ENCODE results near the gene UBE3D. TPM values are rescaled to one million over a fixed set of nuclear protein-coding genes. Genes with fewer than 3 reads are reported as not detected.
"Not testable (repeated sequence)": the region's sequence is repeated elsewhere in the genome, so short reads cannot be mapped to it uniquely, and the experiment has no call there.

UBE3D gene
- total and polyA plus RNA-seq, 2 experiments from 2014 or later = 7.3 to 11.4 TPM

DNA sequence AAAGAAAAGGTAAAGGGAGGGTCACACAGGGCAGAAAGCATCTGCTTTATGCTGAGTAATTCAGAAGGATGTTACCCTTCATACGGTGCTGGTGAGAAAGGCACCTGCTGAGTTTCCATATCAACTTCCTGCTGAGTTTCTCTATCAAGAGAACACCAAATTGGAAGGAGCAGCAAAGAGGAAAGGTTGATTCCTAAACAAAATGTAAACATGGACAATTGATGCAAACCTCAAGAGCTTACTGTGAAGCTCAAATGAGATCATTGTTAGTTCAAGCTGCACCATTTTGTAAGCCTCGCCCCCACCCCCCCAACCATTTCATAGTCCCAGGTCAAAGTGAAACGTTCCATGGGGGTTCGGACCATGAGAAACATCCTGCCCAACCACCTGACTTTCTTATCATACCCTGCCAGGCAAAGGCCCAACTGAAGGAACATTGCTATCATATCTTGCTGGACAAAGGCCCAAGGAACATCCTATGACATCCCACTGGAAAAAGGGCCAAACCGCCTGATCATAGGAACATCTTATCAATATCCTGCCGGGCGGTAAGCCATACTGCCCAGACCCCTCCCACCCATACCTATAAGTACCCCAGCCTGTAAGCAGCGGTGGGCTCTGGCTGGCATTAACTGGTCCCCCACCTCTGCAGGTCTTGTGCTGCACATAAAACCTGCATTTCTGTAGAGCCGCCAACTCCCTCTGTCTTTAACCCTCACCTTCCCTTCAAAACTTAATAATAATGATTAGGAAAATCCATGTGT, 171.6 kb downstream of the UBE3D start:
- WGBS (ENCODE audit: low lambda C conversion rate, missing lambda C conversion rate) = 93% methylated on average over 8 of the region's 9 CpGs
- Histone ChIP-seq H4K20me1 (ENCODE audit: insufficient read depth, poor library complexity, severe bottlenecking) (no peaks in the 10 kb centered on the region), H3K4me3 (no peak overlapping the region), H3K79me2 (no peaks in the 10 kb centered on the region), H3K27me3 (no peaks in the 10 kb centered on the region), H3K27ac (no peak overlapping the region), H3K9me3 (ENCODE audit: low read depth) (no peaks in the 10 kb centered on the region), H3K4me2 (no peak overlapping the region), H3K36me3 (replicated peaks; ENCODE audit: insufficient read depth, low read depth) (no peaks in the 10 kb centered on the region), H3K4me1 (ENCODE audit: insufficient read depth) (no peaks in the 10 kb centered on the region), H3K9me2 (replicated peaks; ENCODE audit: insufficient read depth) (no peaks in the 10 kb centered on the region), H2AFZ (no peak overlapping the region)
- TF ChIP-seq EZH2 (IDR thresholded peaks at IDR 0.05; ENCODE audit: borderline replicate concordance) (no peak), CTCF (IDR thresholded peaks at IDR 0.05; ENCODE audit: poor library complexity) (no peak), EZH2phosphoT487 (IDR thresholded peaks at IDR 0.05; ENCODE audit: low read depth, severe bottlenecking, unreplicated experiment) (no peak)
- no peak for DNase-seq (ENCODE audit: low spot score)

GRCh38 chr6:82891503-82891902, 174.1 kb downstream of the UBE3D start:
- H4K20me1 ChIP-seq (ENCODE audit: insufficient read depth, poor library complexity, severe bottlenecking); H3K4me1 ChIP-seq (ENCODE audit: insufficient read depth); H3K9me3 ChIP-seq (ENCODE audit: low read depth); DNase-seq (ENCODE audit: low spot score); H3K79me2 ChIP-seq; H3K4me2 ChIP-seq; H2AFZ ChIP-seq; H3K36me3 ChIP-seq (replicated peaks; ENCODE audit: insufficient read depth, low read depth); H3K27me3 ChIP-seq; H3K27ac ChIP-seq; H3K9me2 ChIP-seq (replicated peaks; ENCODE audit: insufficient read depth); H3K4me3 ChIP-seq: not testable (repeated sequence)
- WGBS (ENCODE audit: low lambda C conversion rate, missing lambda C conversion rate) = 90% methylated on average over 3 of the region's 3 CpGs

- H4K20me1 ChIP-seq (ENCODE audit: insufficient read depth, poor library complexity, severe bottlenecking) = no peaks in the 10 kb centered on the region
- H3K9me3 ChIP-seq (ENCODE audit: low read depth) = no peaks in the 10 kb centered on the region
- no peak overlapping the region for H3K4me2 ChIP-seq
- no peak overlapping the region for H2AFZ ChIP-seq
- DNase-seq (ENCODE audit: low spot score) = no peak
- H3K27me3 ChIP-seq = no peaks in the 10 kb centered on the region
- TF ChIP-seq EZH2phosphoT487 (IDR thresholded peaks at IDR 0.05; ENCODE audit: low read depth, severe bottlenecking, unreplicated experiment) = no peak
- no peak for TF ChIP-seq CTCF (IDR thresholded peaks at IDR 0.05; ENCODE audit: poor library complexity)
- no peak for TF ChIP-seq EZH2 (IDR thresholded peaks at IDR 0.05; ENCODE audit: borderline replicate concordance)
- H3K4me3 ChIP-seq = no peak overlapping the region
- H3K9me2 ChIP-seq (replicated peaks; ENCODE audit: insufficient read depth) = no peaks in the 10 kb centered on the region
- no peaks in the 10 kb centered on the region for H3K79me2 ChIP-seq
- no peaks in the 10 kb centered on the region for H3K36me3 ChIP-seq (replicated peaks; ENCODE audit: insufficient read depth, low read depth)
- H3K4me1 ChIP-seq (ENCODE audit: insufficient read depth) = no peaks in the 10 kb centered on the region
- no peak overlapping the region for H3K27ac ChIP-seq
Observed at GRCh38 chr6:82891076-82891475, 174.6 kb downstream of the UBE3D start.

DNA sequence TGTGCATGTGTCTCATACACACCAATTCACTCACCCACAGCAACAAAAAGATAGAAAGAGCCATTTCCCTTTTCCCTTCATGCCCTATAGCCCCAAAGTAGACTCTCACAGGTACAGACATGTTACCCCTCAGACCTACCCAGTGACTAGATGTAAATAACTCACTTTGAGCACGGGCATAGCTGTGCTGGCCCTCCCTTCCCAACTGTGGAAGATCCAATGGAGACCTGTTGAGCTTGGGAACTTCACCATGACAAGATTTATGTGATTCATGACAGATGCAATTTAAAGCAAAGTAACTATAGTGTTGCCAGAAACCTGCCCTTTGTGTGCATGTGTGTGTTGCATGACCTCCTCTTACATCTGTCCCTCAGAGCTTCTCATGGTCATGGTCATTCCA, 175.4 kb downstream of the UBE3D start:
- no peaks in the 10 kb centered on the region for H3K79me2 ChIP-seq
- no peaks in the 10 kb centered on the region for H3K4me1 ChIP-seq (ENCODE audit: insufficient read depth)
- WGBS (ENCODE audit: low lambda C conversion rate, missing lambda C conversion rate) = 91% methylated on average over 1 of the region's 1 CpG
- TF ChIP-seq CTCF (IDR thresholded peaks at IDR 0.05; ENCODE audit: poor library complexity) (no peak), EZH2 (IDR thresholded peaks at IDR 0.05; ENCODE audit: borderline replicate concordance) (no peak), EZH2phosphoT487 (IDR thresholded peaks at IDR 0.05; ENCODE audit: low read depth, severe bottlenecking, unreplicated experiment) (no peak)
- no peaks in the 10 kb centered on the region for H3K36me3 ChIP-seq (replicated peaks; ENCODE audit: insufficient read depth, low read depth)
- DNase-seq (ENCODE audit: low spot score) = no peak
- H3K4me2 ChIP-seq = no peak overlapping the region
- no peak overlapping the region for H3K27ac ChIP-seq
- H3K9me3 ChIP-seq (ENCODE audit: low read depth) = no peaks in the 10 kb centered on the region
- H4K20me1 ChIP-seq (ENCODE audit: insufficient read depth, poor library complexity, severe bottlenecking) = no peaks in the 10 kb centered on the region
- no peaks in the 10 kb centered on the region for H3K27me3 ChIP-seq
- H3K4me3 ChIP-seq = no peak overlapping the region
- no peaks in the 10 kb centered on the region for H3K9me2 ChIP-seq (replicated peaks; ENCODE audit: insufficient read depth)
- no peak overlapping the region for H2AFZ ChIP-seq
